HepG2 (cell line): Measurements from ENCODE around the gene TSNAXIP1. TPM values are rescaled to one million over a fixed set of nuclear protein-coding genes. Genes with fewer than 3 reads are reported as not detected.

ENCODE experiments used
- ATM ChIP-seq: fragments of 450-650 bp; IDR thresholded peaks from 2 replicates; pipeline ENCODE4 v1.7.1; 2017; ENCODE audit warnings: mild to moderate bottlenecking, borderline replicate concordance
- BORCS8-MEF2B ChIP-seq: sonication (generic); formaldehyde crosslinking; IDR thresholded peaks from 2 replicates; pipeline ENCODE4 v1.8.0; 2022; ENCODE audit warnings: mild to moderate bottlenecking, missing genetic modification reagents
- CBFB ChIP-seq: sonication (generic); formaldehyde crosslinking; IDR thresholded peaks from 2 replicates; pipeline ENCODE4 v1.4.0; 2020; ENCODE audit warnings: missing genetic modification reagents
- GABPB1 ChIP-seq: IDR thresholded peaks from 2 replicates; pipeline ENCODE4 v1.6.1; 2016; ENCODE audit warnings: mild to moderate bottlenecking, missing genetic modification reagents, moderate library complexity, missing compliant biosample characterization
- MEF2D ChIP-seq: sonication (generic); formaldehyde crosslinking; IDR thresholded peaks from 2 replicates; pipeline ENCODE4 v1.5.1; 2020; ENCODE audit warnings: mild to moderate bottlenecking, missing genetic modification reagents
- MIER2 ChIP-seq: IDR thresholded peaks from 2 replicates; pipeline ENCODE4 v1.6.1; 2016; ENCODE audit warnings: missing biosample characterization, missing genetic modification reagents
- MIXL1 ChIP-seq: IDR thresholded peaks from 2 replicates; pipeline ENCODE4 v1.6.1; 2016
- NFIB ChIP-seq: sonication (generic); formaldehyde crosslinking; IDR thresholded peaks from 2 replicates; pipeline ENCODE4 v1.9.0; 2021; ENCODE audit warnings: missing genetic modification reagents, mild to moderate bottlenecking, borderline replicate concordance
- NR3C1 ChIP-seq: sonication (generic); formaldehyde crosslinking; IDR thresholded peaks from 2 replicates; pipeline ENCODE4 v1.4.0; 2020; ENCODE audit warnings: missing genetic modification reagents
- ZBTB20 ChIP-seq: sonication (generic); formaldehyde crosslinking; IDR thresholded peaks from 2 replicates; pipeline ENCODE4 v1.8.1; 2023; ENCODE audit warnings: missing genetic modification reagents, low read depth, mild to moderate bottlenecking, borderline replicate concordance
- ZC3H4 ChIP-seq: sonication (generic); formaldehyde crosslinking; IDR thresholded peaks from 2 replicates; pipeline ENCODE4 v1.4.0; 2020; ENCODE audit warnings: missing genetic modification reagents, borderline replicate concordance
- ZMYM4 ChIP-seq: sonication (generic); formaldehyde crosslinking; IDR thresholded peaks from 2 replicates; pipeline ENCODE4 v1.8.1; 2023; ENCODE audit warnings: mild to moderate bottlenecking, missing genetic modification reagents
- ZNF20 ChIP-seq: sonication (generic); formaldehyde crosslinking; IDR thresholded peaks from 2 replicates; pipeline ENCODE4 v1.4.0; 2020; ENCODE audit warnings: mild to moderate bottlenecking, moderate library complexity, missing genetic modification reagents
- ZNF329 ChIP-seq: sonication (generic); formaldehyde crosslinking; IDR thresholded peaks from 2 replicates; pipeline ENCODE4 v1.9.0; 2021; ENCODE audit warnings: low read depth, mild to moderate bottlenecking, missing genetic modification reagents
- ZNF431 ChIP-seq: sonication (generic); formaldehyde crosslinking; IDR thresholded peaks from 2 replicates; pipeline ENCODE4 v1.9.0; 2022; ENCODE audit warnings: missing genetic modification reagents, low read depth, mild to moderate bottlenecking, borderline replicate concordance
- ZNF703 ChIP-seq: sonication (generic); formaldehyde crosslinking; IDR thresholded peaks from 2 replicates; pipeline ENCODE4 v1.5.1; 2020; ENCODE audit warnings: missing genetic modification reagents, mild to moderate bottlenecking, moderate library complexity, borderline replicate concordance
- ZSCAN22 ChIP-seq: sonication (generic); formaldehyde crosslinking; IDR thresholded peaks from 2 replicates; pipeline ENCODE4 v1.4.0; 2020; ENCODE audit warnings: mild to moderate bottlenecking, missing genetic modification reagents
- polyA plus RNA-seq, 8 experiments: library from polyadenylated mRNA; depleted of rRNA in 3 of 8; stranded (reverse) in 7 of 8; unstranded in 1 of 8; fragments of >200 nt; fragmentation: Illumina TruSeq in 4 of 8; extraction: Trizol in 4 of 8; gene quantifications; 2 replicates each; pipeline versions ENCODE4 v1.2.1 to v1.2.3, GENCODE V29; 2011 to 2016; ENCODE audit warnings: low read depth in 4 of 8, missing spikeins in 1 of 8, mixed read lengths in 1 of 8; ENCODE audit not compliant: insufficient read depth in 1 of 8
- total RNA-seq, 5 experiments: library from RNA; depleted of rRNA; stranded (reverse); fragments of >200 nt; fragmentation: Illumina TruSeq; extraction: Trizol; gene quantifications; 2 replicates each; pipeline ENCODE4 v1.2.3, GENCODE V29; 2016; ENCODE audit warnings: low read depth in 1 of 5
- TF ChIP-seq, protein P1 (sequence below): sonication (generic); formaldehyde crosslinking; IDR thresholded peaks from 2 replicates; pipeline ENCODE4 v1.8.1; 2022; ENCODE audit warnings: low read depth, mild to moderate bottlenecking, missing genetic modification reagents
- TF ChIP-seq, protein P2 (sequence below): IDR thresholded peaks from 2 replicates; pipeline ENCODE4 v1.4.0; 2020; ENCODE audit warnings: mild to moderate bottlenecking, missing genetic modification reagents
- TF ChIP-seq, protein P3 (sequence below): sonication (generic); formaldehyde crosslinking; IDR thresholded peaks from 2 replicates; pipeline ENCODE4 v1.5.0; 2020; ENCODE audit warnings: missing genetic modification reagents
- TF ChIP-seq, protein P4 (sequence below): sonication (generic); formaldehyde crosslinking; IDR thresholded peaks from 2 replicates; pipeline ENCODE4 v1.8.1; 2023; ENCODE audit warnings: mild to moderate bottlenecking, moderate library complexity, missing genetic modification reagents

The TSNAXIP1 gene
- total and polyA plus RNA-seq, 2 of the 13 experiments (the other 11 are each of a cell fraction or from before 2014, with no cell fraction given) = 0.37 to 0.86 TPM

DNA sequence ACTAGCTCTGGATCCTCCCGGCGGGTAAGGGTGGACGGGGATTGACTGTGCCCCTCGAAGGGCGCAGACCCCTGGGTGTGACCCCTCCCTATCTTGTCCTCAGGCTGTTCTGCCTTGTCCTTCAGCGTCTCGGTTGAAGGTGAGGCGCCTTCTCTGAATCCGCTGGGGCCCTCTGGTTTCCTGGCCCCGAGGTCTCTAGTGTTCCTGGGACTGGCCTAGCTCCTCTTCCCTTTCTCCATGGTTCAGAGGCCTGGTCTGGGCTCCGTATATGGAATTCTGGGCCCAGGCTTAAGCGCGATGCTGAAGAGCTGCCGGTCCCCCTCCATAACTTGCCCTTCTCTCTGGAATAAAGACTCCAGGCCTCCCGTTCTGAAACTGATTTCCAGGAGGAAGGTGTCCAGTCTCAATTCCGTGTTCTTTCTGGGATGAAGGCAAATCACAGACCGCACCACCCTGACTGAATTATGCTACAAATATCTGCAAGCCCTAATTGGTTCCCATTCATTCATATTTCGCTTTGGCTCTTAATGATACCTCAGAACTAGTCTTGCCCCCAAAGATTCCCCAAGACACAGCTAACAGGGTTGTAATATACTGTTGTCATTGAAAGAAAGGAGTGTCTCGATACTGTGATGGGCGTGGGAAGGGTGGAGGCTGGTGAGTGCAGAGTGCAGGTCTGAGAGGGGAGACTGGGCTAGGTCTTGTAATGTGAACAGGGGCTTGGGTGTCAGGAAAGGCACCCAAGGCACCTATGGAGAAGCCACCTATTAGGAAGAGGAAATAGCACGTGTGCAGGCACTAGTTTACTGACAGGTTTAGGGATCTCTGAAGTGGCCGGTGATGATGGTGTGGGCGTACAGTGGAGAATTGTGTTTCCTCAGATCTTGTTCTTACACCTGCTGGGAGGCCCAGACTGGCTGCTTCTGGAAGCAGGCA lies 67.0 kb downstream of the TSNAXIP1 start (continued):
- TF ChIP-seq, protein P1, sequence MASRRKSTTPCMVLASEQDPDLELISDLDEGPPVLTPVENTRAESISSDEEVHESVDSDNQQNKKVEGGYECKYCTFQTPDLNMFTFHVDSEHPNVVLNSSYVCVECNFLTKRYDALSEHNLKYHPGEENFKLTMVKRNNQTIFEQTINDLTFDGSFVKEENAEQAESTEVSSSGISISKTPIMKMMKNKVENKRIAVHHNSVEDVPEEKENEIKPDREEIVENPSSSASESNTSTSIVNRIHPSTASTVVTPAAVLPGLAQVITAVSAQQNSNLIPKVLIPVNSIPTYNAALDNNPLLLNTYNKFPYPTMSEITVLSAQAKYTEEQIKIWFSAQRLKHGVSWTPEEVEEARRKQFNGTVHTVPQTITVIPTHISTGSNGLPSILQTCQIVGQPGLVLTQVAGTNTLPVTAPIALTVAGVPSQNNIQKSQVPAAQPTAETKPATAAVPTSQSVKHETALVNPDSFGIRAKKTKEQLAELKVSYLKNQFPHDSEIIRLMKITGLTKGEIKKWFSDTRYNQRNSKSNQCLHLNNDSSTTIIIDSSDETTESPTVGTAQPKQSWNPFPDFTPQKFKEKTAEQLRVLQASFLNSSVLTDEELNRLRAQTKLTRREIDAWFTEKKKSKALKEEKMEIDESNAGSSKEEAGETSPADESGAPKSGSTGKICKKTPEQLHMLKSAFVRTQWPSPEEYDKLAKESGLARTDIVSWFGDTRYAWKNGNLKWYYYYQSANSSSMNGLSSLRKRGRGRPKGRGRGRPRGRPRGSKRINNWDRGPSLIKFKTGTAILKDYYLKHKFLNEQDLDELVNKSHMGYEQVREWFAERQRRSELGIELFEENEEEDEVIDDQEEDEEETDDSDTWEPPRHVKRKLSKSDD (CRISPR knock-in tag) = no peak
- TF ChIP-seq NR3C1 (CRISPR knock-in tag) = no peak
- TF ChIP-seq ZNF703 (CRISPR knock-in tag) = no peak
- no peak for TF ChIP-seq ZMYM4 (CRISPR knock-in tag)
- TF ChIP-seq MEF2D (CRISPR knock-in tag) = no peak
- no peak for TF ChIP-seq GABPB1 (CRISPR knock-in tag)
- TF ChIP-seq ZNF329 (CRISPR knock-in tag) = no peak
- TF ChIP-seq BORCS8-MEF2B (CRISPR knock-in tag) = no peak
- no peak for TF ChIP-seq ZC3H4 (CRISPR knock-in tag)
- TF ChIP-seq ZBTB20 (CRISPR knock-in tag) = 0 out of 2 replicates have a peak, but pooled peaks have one; percentile 3
- TF ChIP-seq MIER2 = no peak
- TF ChIP-seq NFIB (CRISPR knock-in tag) = 0 out of 2 replicates have a peak, but pooled peaks have one; percentile 53
- no peak for TF ChIP-seq ATM
- TF ChIP-seq, protein P2, sequence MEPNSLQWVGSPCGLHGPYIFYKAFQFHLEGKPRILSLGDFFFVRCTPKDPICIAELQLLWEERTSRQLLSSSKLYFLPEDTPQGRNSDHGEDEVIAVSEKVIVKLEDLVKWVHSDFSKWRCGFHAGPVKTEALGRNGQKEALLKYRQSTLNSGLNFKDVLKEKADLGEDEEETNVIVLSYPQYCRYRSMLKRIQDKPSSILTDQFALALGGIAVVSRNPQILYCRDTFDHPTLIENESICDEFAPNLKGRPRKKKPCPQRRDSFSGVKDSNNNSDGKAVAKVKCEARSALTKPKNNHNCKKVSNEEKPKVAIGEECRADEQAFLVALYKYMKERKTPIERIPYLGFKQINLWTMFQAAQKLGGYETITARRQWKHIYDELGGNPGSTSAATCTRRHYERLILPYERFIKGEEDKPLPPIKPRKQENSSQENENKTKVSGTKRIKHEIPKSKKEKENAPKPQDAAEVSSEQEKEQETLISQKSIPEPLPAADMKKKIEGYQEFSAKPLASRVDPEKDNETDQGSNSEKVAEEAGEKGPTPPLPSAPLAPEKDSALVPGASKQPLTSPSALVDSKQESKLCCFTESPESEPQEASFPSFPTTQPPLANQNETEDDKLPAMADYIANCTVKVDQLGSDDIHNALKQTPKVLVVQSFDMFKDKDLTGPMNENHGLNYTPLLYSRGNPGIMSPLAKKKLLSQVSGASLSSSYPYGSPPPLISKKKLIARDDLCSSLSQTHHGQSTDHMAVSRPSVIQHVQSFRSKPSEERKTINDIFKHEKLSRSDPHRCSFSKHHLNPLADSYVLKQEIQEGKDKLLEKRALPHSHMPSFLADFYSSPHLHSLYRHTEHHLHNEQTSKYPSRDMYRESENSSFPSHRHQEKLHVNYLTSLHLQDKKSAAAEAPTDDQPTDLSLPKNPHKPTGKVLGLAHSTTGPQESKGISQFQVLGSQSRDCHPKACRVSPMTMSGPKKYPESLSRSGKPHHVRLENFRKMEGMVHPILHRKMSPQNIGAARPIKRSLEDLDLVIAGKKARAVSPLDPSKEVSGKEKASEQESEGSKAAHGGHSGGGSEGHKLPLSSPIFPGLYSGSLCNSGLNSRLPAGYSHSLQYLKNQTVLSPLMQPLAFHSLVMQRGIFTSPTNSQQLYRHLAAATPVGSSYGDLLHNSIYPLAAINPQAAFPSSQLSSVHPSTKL (CRISPR knock-in tag) = no peak
- TF ChIP-seq, protein P3, sequence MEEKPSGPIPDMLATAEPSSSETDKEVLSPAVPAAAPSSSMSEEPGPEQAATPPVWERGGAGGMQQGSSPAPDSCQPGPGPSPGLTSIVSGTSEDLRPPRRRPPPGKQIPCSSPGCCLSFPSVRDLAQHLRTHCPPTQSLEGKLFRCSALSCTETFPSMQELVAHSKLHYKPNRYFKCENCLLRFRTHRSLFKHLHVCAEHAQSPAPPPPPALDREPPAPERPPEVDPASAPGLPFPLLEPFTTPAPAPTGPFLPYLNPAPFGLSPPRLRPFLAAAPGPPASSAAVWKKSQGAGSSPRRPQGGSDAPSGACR (CRISPR knock-in tag) = 0 out of 2 replicates have a peak, but pooled peaks have one; percentile 62
- TF ChIP-seq MIXL1 = no peak
- TF ChIP-seq ZSCAN22 (CRISPR knock-in tag) = peak; percentile 80
- TF ChIP-seq, protein P4, sequence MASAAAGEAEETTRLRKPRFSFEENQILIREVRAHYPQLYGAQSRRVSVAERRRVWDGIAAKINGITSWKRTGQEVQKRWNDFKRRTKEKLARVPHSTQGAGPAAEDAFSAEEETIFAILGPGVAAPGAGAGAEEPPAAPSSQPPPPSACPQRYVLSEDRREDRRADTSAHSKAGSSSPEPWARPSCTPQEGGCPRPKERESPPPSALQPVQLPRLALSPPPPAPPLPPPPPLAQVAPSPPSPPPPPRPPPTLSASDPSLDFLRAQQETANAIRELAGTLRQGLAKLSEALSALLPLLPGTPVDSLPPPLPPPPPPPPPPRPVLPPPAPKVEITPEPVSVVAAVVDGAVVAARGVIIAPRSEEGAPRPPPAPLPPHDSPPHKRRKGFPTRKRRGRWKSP (CRISPR knock-in tag) = no peak
- TF ChIP-seq CBFB (CRISPR knock-in tag) = no peak
- no peak for TF ChIP-seq ZNF20 (CRISPR knock-in tag)
- no peak for TF ChIP-seq ZNF431 (CRISPR knock-in tag)
